ENCODE data around the gene FHL1.

Gene FHL1

DNA sequence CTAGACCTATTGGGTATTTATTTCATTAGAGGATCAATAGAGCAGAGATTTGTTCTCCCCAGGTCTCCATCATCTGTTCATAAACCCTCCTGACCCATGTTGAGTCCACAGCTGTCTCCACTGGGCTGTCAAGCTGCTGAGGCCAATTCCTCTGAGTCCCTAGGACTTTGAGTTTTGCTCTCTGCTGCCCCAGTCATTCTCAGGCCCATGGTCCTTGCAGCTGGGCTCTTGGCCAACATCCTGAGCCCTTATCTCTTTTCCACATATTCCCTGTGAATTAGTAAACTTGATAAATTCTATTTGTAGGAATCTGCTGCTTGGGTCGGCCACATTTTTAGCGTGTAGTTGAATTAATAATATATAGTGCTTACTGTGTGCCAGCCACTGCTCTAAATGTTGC is 41.9 kb downstream of the FHL1 start:
- DNase-seq (ENCODE audit: low spot score): no peak

DNA sequence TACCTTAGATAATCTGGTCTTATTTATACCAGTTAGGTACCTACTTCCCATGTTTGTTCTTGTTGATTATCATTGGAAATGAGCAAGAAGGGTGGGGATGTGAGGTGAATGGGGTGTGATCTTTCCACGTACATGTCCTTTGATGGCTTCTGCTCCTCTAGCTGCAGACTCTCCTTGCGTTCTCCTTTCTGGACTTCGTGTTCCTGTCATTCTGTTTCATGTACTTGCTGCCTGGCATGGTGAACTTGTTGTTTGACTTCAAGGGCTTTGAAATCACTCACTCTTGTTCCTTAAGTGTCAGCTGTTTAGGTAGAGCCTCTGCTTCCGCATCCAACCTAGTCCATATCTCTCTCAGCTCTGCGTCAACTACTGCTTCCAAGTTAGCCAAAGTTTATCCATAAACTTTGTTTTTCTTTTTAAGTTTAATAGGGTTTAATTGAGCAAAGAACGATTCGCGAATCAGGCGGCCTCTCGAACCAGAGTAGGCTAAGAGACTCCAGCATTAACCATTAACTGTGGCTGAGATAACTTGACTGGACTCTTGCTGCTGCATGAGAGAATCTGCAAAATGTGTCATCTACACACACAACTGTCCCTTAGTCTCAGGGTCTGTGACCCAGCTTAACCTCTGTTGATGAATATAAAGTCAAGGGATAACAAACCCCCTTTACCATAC is 42.8 kb downstream of the FHL1 start:
- no peak for DNase-seq (ENCODE audit: low spot score)

DNA sequence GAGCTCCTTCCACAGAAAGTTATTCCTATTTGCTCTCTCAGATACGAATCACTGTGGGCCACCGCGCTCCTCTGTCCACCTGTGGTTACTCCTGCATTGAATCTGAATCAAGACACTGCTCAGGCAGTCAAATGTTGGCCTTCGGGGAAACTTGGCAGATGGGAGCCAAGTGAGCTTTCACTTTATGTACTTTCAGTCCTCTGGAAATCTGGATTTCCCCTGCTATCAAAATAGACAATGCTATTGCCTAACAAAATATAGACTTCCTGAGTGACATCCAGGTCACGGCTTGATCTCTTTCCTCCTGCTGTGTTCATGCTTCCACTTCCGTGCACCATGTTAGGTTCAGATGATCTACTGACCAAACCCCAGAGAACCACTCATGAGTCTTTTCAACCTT is 43.8 kb downstream of the FHL1 start:
- no peak for DNase-seq (ENCODE audit: low spot score)

DNA sequence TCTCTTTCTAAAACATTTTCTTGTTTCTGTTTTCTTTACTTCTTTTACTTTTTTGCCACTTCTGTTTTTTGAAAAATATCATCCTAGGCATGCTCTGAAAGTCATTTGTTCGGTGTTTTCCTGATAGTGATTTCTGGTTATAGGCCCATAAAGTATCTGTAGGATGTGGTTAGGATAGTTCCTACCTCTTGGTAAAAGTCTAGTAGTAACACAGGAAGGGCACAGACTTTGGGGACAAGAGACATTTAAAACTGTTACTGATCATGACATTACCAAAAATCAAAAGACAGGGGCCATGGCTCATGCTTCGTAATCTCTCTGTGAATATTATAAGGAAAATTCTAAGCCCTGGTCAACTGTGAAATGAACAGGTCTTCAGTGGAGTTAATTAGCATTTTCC is 44.8 kb downstream of the FHL1 start:
- no peak for DNase-seq (ENCODE audit: low spot score)

DNA sequence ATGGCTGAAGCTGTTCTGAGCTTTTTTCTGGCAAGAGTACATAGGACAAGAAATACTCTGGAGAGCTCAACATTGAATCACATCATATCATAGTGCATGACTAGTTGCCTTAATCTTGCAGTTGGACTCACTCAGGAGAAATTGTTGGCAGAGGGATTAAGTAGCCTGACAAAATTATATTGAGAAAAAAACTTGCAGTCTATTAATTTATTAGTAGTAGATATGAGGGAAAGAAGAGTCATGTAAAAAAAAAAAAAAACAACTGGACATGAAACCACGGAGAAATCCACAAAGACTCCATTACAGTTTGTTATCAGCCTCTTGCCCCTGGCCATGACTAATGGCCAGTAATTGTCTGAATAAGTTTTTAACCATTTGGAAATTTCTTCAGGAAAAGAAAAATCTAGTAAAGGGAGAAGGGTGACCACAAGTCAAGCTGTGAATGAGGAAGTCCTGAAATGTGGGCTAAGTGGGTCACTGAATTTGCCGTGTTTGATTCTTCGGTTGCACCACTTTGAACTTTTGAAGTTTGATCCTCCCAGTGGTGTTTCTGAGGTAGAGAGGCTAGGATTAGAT is 45.6 kb downstream of the FHL1 start:
- DNase-seq (ENCODE audit: low spot score): no peak

DNA sequence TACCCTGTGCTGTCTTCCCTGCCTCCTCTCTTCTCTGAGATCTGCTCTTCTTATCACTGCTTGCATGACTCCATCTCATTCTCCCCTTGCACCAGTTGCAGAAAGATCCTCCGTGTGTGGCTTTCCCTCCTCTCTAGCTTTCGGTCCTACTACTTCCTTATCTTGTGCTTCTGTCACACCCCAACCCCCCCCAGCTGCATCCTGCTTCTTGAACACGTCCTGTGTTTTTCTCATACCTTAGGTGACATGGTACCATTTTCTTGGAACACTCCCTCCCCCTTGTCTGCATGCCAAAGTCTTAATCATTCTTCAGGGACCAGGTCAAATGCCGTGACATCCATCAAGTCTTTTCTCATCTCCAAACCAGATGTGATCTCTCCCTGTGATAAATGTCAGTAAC is 46.4 kb downstream of the FHL1 start:
- DNase-seq (ENCODE audit: low spot score): no peak

DNA sequence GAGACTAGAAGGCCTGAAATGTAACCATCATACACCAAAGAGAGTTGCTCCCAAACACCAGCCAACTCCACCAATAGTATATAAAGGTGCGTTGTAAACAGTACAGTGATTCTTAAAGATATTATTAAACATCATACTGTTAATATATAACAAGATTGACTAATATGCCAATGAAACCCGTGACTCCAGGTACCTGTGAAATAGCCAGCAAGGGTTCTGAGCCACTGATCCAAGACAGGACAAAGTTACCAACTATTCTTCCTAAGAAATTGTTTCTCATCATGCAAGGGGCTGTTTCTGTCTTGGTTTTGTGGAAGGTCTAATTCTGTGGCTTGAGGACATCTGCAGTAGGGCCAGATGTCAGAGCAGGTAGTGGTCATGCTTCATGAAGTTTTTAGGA is 47.2 kb downstream of the FHL1 start:
- DNase-seq (ENCODE audit: low spot score): no peak

DNA sequence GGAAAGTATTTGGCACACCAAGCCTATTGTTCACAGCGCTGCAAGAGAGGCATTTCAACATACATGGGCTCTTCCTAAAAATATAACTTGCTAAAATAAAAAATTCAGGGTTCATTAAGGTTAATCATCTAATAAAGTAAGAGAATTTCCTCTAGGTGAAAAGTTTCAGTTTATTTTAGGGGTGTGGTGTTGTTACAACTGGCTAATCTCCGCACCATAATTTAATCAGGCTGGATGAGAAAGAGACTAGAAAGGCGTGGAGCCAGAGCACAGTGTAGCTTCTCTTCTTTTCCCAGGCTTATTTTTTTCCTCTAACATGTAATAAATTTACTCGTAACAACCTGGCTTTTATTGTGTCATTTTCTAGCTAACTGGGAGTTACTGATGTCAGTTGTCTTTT is 47.9 kb downstream of the FHL1 start:
- no peak for DNase-seq (ENCODE audit: low spot score)

DNA sequence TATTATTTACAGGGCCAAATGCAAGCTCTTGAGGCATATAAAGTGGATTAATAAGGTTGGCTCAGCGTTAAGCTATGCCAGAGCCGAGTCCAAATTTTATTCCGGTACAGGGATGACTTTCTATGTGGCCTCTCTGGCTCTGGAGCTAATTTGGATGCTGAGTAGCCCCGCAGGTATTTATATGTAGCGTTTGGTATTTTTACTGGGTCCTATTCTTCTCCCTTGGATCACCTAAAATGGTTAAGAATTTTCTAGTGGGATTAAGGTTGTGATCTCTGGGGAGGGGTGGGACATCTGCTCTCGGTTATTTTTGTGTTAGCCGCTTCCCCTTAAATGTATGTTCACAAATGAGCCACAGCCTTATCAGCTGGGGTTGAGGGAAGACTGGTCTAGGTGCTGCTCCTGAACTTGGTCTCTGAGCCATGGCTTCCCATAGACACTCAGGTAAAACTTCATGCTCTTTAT is 49.4 kb downstream of the FHL1 start:
- peak; percentile 25 for DNase-seq (ENCODE audit: low spot score)

DNA sequence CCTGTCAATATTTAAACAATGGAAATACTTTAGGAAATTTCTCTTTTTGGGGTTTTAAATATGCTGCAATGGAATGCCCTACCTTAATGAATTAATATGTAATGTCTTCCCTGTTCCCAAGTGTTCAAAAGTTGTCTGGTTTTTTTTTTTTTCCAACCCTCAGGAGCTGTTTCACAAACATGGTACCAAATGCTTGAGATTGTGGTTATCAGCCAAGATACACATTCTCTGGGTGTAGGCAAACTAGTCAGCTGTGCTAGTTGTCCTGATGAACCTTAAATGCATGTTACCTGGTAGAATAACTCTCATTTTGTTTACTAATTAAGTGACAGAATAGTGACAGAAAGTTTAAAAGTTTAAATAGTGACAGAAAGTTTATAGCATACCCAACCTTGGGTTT is 50.7 kb downstream of the FHL1 start:
- no peak for DNase-seq (ENCODE audit: low spot score)

DNA sequence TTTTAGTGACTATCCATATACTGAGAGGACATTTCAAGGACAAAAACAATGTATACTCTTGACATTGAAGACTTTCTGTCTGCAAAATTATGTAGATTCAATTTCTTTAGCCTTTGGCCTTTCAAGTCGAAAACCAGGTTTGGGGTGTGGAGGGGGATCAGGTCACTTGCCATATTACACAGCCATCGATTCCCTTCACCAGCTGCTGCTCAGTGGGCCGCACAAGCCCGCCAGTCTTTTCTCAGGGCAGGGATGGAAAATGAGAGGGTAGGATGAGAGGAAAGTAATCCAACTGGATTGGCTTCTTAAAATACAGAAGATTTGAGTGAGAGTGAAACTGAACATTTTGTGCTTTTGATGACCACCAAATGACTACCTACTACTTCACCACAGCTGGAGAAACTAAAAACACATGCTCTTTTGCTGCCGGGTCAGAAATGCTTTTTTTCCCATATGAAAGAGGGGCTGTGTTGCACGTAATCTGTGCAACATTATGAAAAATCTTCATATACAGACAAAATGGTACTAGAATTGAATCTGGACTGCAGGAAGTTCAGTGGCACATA is 51.4 kb downstream of the FHL1 start:
- DNase-seq (ENCODE audit: low spot score): no peak

DNA sequence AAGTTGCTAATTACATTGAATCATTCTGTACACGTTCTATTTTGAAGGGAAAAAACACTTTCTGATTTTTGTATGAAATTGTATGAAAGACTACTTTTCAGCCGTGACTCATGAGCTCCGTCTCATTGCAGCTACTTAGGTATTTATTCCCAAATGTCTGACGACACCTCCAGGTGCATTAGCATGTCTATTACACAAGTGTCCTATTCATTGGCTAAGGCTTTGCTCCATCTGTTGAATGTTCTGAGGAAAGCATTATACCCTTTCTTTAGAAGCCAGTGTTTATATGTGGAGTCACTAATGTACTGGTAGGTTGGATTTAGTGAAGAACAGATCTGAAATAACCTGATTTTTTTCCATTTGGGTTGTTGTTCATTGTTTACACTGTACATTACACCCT is 52.0 kb downstream of the FHL1 start:
- DNase-seq (ENCODE audit: low spot score): no peak

DNA sequence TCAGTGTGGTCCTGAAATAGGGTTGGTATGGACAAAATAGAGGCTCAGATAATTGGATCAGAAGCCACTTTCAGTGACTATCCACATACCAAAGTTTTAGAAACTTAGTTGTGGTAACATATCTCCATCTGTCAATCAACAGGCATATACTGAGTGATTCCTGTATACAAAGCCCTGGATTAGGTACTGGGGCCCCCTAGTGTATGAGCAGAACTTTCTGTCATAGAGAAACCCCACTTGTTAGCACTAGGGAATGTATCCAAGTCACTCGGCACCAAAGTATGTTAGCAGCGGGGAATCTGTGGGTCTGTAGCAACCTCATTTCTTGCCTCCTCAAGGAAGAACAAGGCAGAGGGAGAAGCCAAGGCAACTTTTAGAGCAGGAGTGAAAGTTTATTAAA is 53.1 kb downstream of the FHL1 start:
- DNase-seq (ENCODE audit: low spot score): no peak

DNA sequence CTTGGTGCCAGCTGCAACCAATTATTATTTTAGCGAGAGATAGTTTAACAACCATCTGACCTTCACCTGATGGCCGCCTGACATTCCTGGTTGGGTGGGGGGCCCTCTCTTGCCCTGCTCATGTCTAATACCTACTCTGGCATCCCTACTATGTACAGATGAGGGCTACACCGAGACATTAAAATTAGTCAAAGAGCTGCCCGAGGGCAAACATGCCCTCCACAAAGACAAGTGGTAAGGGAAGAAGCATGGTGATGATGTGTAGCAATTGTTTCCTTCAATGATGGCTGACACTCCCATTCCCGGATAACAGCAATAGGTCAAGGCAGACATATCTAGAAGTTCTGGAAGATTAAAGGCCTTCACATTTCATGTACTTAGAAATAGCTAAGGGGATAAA is 54.3 kb downstream of the FHL1 start:
- no peak for DNase-seq (ENCODE audit: low spot score)

DNA sequence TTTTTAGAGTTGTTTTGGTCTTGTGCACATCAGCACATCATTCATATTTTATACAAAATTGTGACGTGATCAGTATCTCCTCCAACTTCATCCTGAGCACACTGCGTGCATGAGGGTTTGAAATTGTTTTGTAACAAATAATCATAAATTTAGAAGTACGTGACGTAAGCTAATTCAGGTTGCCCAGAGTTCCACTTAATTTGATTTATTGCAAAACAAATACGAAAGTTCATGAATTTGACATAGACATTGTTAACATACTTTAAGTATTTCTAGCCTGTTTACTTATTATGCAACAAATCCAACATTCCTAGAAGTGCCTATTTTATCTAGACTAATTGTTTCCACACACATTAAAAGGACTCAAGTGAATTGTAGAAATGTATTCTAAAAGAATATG is 55.6 kb downstream of the FHL1 start:
- no peak for DNase-seq (ENCODE audit: low spot score)

DNA sequence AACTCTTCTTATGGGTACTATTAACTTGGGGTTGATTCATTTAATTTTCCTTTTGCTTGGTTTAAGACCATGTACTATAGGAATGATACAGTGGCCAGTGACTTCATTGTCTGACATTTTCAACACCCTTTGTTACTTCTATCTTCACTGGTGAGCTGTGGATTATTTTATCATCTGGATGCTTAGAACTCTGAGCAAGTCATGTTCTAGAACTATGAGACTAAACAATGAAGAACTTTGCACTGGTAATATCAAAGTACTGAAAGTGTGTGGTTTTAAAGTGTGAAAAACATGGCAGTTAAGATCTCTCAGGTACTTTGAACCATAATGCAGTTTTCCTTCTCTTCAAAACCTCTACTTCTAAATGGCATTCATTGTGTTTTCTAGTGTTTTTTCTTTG is 56.1 kb downstream of the FHL1 start:
- no peak for DNase-seq (ENCODE audit: low spot score)

DNA sequence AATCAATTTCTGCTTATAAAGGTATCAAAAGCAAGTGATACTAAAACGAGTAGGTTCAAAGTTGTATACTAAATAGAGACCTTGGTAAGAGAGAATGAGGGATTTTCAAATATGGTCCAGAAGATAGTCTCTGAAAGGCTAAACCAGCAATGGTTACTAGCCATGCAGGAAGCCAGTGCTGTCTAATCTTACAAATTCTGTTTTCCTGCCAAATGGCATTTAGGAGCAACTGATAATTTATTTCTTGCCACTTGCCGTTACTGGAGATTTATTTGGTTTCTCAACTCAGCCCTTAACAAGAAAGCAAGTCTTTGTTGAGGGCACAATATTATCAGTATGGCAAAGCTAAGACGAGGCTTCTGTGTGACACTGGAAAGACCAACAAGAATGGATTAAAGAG is 56.6 kb downstream of the FHL1 start:
- no peak for DNase-seq (ENCODE audit: low spot score)

DNA sequence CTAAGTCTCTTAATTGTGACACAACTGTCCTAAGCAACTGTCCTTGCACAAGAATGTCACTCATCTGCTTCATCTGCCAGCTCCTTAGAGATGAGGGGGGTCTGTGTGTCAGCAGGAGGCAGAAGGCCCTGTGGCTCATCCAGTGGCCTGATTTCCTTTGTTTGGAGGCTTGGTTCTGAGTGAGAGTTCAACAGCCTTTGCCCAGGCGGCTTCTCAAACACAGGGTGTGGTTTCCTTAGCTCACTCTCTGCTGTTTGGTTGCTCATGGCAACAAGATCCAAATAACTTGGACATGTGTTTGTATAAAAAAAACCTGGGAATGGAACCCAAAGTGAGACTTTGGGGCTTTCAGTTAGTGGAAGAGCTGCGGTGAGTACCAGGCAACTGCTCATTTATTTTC is 57.2 kb downstream of the FHL1 start:
- DNase-seq (ENCODE audit: low spot score): no peak

DNA sequence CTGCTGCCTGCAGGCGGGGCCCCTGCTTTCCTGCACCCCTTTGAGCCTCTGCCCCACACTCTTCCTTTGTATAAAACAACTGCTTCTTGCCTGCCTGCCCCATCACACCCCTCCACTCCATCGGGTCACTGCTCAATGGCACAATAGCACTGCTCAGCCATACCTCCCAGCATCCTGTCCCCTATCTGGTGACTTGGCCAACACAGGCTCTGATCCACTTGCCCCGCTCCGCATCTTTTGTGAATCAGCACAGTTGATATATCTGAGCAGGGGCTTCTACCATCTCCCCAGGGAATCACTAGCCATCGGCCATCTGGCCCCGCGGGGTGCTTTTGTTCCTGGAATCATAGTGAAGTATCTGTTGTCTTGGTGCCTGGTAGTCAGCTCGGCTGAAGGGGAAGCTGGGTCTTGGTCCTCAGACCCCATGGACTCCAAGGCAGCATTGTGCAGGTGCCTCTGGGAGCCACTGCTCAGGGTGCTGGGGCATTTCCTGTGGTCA is 58.6 kb downstream of the FHL1 start:
- DNase-seq (ENCODE audit: low spot score): no peak

DNA sequence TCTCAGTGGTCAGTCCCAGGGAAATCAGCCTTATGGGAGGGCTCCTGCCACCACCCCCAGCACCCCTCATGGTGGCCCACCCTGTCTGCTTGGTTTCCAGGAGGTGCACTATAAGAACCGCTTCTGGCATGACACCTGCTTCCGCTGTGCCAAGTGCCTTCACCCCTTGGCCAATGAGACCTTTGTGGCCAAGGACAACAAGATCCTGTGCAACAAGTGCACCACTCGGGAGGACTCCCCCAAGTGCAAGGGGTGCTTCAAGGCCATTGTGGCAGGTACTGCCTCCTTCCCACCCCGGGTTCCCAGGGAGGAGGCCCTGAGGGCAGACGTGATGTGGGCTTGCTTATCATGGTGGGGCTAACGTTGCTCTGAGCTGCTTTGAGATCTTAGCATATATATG is 59.6 kb downstream of the FHL1 start:
- no peak for DNase-seq (ENCODE audit: low spot score)

DNA sequence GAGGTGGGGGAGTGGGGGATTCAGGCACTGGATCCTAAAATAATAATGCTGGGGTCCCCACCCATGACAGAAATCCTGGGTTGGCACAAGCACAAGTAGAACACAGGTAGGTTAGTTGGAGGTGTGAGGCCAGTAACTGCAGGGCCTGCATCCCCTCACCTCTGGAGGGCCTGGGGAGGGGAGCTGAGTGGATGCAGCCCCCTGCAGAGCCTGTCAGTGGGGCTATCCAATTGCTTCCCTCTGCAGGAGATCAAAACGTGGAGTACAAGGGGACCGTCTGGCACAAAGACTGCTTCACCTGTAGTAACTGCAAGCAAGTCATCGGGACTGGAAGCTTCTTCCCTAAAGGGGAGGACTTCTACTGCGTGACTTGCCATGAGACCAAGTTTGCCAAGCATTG is 60.2 kb downstream of the FHL1 start:
- DNase-seq (ENCODE audit: low spot score): no peak

DNA sequence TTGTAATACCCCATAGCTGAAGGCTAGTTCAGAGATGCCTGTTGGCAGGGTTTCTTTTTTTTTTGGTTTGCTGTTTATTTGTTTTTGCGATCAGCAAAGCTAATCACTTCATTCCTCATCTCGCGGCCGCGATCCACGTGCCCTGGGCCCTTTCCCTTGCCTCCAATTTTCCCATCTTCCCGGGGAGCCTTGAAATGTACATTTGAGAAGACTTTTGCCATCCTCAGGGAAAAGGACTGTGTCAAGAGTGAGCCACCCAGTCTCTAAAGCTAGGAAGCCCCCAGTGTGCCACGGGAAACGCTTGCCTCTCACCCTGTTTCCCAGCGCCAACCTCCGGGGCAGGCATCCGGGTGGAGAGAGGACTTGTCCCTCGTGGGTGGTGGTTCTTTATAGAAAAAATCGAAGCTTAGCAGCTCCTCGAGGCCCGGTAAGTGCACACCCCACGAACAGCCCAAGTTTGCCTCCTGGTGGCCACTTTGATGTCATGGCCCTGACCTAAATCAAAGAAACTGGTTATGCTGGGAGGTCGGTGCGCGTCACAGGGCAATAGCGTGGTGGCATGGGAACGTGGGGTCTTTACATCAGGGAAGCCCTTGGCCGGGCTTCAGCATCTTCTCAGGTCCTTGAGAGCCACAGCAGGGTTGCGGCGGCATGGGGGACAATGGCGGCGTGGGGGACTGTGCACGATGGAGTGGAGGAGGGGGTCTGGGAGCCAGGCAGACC is 61.8 kb downstream of the FHL1 start:
- peak; percentile 68 for DNase-seq (ENCODE audit: low spot score)

DNA sequence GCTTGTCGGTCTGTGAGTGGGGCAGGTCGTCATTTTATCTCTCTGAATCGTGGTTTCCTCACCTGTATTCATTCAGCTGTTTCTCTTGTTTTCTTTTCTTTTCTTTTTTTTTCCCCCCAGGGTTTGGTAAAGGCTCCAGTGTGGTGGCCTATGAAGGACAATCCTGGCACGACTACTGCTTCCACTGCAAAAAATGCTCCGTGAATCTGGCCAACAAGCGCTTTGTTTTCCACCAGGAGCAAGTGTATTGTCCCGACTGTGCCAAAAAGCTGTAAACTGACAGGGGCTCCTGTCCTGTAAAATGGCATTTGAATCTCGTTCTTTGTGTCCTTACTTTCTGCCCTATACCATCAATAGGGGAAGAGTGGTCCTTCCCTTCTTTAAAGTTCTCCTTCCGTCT is 62.4 kb downstream of the FHL1 start:
- no peak for DNase-seq (ENCODE audit: low spot score)

Data from D341Med (cell line).